ENCODE measurements around the gene GAS2L3.
"Not testable (repeated sequence)": the region's sequence is repeated elsewhere in the genome, so short reads cannot be mapped to it uniquely, and the experiment has no call there.

DNA sequence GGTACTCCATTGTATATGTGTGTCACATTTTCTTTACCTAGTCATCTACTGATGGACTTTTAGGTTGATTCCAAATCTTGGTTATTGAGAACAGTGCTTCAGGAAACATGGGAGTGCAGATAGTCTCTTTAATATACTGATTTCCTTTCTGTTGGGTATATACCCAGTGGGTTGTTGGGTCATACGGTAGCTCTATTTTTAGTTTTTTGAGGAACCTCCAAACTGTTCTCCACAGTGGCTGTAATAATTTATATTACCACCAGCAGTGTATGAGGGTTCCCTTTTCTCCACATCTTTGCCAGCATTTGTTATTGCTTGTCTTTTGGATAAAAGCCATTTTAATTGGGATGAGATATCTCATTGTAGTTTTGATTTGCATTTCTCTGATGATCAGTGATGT lies 29.5 kb downstream of the GAS2L3 start:
- TF ChIP-seq, protein P1, sequence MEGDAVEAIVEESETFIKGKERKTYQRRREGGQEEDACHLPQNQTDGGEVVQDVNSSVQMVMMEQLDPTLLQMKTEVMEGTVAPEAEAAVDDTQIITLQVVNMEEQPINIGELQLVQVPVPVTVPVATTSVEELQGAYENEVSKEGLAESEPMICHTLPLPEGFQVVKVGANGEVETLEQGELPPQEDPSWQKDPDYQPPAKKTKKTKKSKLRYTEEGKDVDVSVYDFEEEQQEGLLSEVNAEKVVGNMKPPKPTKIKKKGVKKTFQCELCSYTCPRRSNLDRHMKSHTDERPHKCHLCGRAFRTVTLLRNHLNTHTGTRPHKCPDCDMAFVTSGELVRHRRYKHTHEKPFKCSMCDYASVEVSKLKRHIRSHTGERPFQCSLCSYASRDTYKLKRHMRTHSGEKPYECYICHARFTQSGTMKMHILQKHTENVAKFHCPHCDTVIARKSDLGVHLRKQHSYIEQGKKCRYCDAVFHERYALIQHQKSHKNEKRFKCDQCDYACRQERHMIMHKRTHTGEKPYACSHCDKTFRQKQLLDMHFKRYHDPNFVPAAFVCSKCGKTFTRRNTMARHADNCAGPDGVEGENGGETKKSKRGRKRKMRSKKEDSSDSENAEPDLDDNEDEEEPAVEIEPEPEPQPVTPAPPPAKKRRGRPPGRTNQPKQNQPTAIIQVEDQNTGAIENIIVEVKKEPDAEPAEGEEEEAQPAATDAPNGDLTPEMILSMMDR (IDR thresholded peaks at IDR 0.05) = not testable (repeated sequence)
- not testable (repeated sequence) for TF ChIP-seq POLR2A (IDR thresholded peaks at IDR 0.05); EP300 (IDR thresholded peaks at IDR 0.05; ENCODE audit: low read depth)

Data from transverse colon (tissue), 3 donors.